ENCODE data around the gene FAM83E.

The FAM83E gene

GRCh38 chr19:48624791-48625723, 10.2 kb upstream of the FAM83E start:
- ATAC-seq (ENCODE audit: low read depth) (no peak), DNase-seq (ENCODE audit: low spot score) (no peak)
- no peaks in the 10 kb centered on the region for H3K9me3 ChIP-seq (ENCODE audit: severe bottlenecking)
- no peak overlapping the region for H3K4me3 ChIP-seq (ENCODE audit: severe bottlenecking)
- H3K36me3 ChIP-seq (ENCODE audit: low read depth), result peaks cover 4% of the 10 kb centered on the region; the same call in 1 of the 2 replicates
- peaks cover 7% of the 10 kb centered on the region for H3K4me1 ChIP-seq (ENCODE audit: insufficient read depth, poor library complexity, severe bottlenecking)
- H3K27ac ChIP-seq (ENCODE audit: poor library complexity, severe bottlenecking), result no peak overlapping the region
- no peak for TF ChIP-seq CTCF (IDR thresholded peaks at IDR 0.05; ENCODE audit: poor library complexity, severe bottlenecking)
- no peaks in the 10 kb centered on the region for H3K27me3 ChIP-seq (ENCODE audit: insufficient read depth, poor library complexity, severe bottlenecking)

- no peak for TF ChIP-seq CTCF (IDR thresholded peaks at IDR 0.05; ENCODE audit: poor library complexity, severe bottlenecking)
- H3K4me1 ChIP-seq (ENCODE audit: insufficient read depth, poor library complexity, severe bottlenecking), result peaks cover 7% of the 10 kb centered on the region
- peak overlapping the region; percentile 27 for H3K27ac ChIP-seq (ENCODE audit: poor library complexity, severe bottlenecking)
- no peaks in the 10 kb centered on the region for H3K27me3 ChIP-seq (ENCODE audit: insufficient read depth, poor library complexity, severe bottlenecking)
- ATAC-seq (ENCODE audit: low read depth), result peak; percentile 83
- peak overlapping the region; percentile 6 for H3K4me3 ChIP-seq (ENCODE audit: severe bottlenecking)
- peaks cover 4% of the 10 kb centered on the region; the same call in 1 of the 2 replicates for H3K36me3 ChIP-seq (ENCODE audit: low read depth)
- peak; percentile 97 for DNase-seq (ENCODE audit: low spot score)
- H3K9me3 ChIP-seq (ENCODE audit: severe bottlenecking), result no peaks in the 10 kb centered on the region
Observed at GRCh38 chr19:48624067-48624594, 9.3 kb upstream of the FAM83E start.

- H3K27me3 ChIP-seq (ENCODE audit: insufficient read depth, poor library complexity, severe bottlenecking), result no peaks in the 10 kb centered on the region
- H3K4me1 ChIP-seq (ENCODE audit: insufficient read depth, poor library complexity, severe bottlenecking), result peaks cover 7% of the 10 kb centered on the region
- DNase-seq (ENCODE audit: low spot score) (no peak), ATAC-seq (ENCODE audit: low read depth) (no peak)
- H3K36me3 ChIP-seq (ENCODE audit: low read depth), result peaks cover 4% of the 10 kb centered on the region; the same call in 1 of the 2 replicates
- no peaks in the 10 kb centered on the region for H3K9me3 ChIP-seq (ENCODE audit: severe bottlenecking)
- H3K27ac ChIP-seq (ENCODE audit: poor library complexity, severe bottlenecking), result peak overlapping the region; percentile 27
- H3K4me3 ChIP-seq (ENCODE audit: severe bottlenecking), result peak overlapping the region; percentile 6
- TF ChIP-seq CTCF (IDR thresholded peaks at IDR 0.05; ENCODE audit: poor library complexity, severe bottlenecking), result no peak
Observed at GRCh38 chr19:48623556-48624066, 8.7 kb upstream of the FAM83E start.

GRCh38 chr19:48619692-48620585, 5.1 kb upstream of the FAM83E start:
- no peak for DNase-seq (ENCODE audit: low spot score)
- H3K27ac ChIP-seq (ENCODE audit: poor library complexity, severe bottlenecking), result peak overlapping the region; percentile 78
- no peak for ATAC-seq (ENCODE audit: low read depth)
- TF ChIP-seq CTCF (IDR thresholded peaks at IDR 0.05; ENCODE audit: poor library complexity, severe bottlenecking), result no peak
- peaks cover 28% of the 10 kb centered on the region for H3K4me1 ChIP-seq (ENCODE audit: insufficient read depth, poor library complexity, severe bottlenecking)
- peaks cover 40% of the 10 kb centered on the region for H3K36me3 ChIP-seq (ENCODE audit: low read depth)
- no peaks in the 10 kb centered on the region for H3K27me3 ChIP-seq (ENCODE audit: insufficient read depth, poor library complexity, severe bottlenecking)
- H3K9me3 ChIP-seq (ENCODE audit: severe bottlenecking), result no peaks in the 10 kb centered on the region
- H3K4me3 ChIP-seq (ENCODE audit: severe bottlenecking), result peak overlapping the region; percentile 77

Measured in RWPE2 (cell line).